GM11168 (cell line): ENCODE results near the gene FBXL13.
"Not testable (repeated sequence)": the region's sequence is repeated elsewhere in the genome, so short reads cannot be mapped to it uniquely, and the experiment has no call there.

Source experiments
- in situ Hi-C: fragments of 300-500 bp; cut with MboI; formaldehyde crosslinking; loops from one replicate; pipeline ENCODE4 v1.12.0; 2022; ENCODE audit warnings: low sequenced_read_pairs; ENCODE audit not compliant: unreplicated experiment

FBXL13 gene

DNA sequence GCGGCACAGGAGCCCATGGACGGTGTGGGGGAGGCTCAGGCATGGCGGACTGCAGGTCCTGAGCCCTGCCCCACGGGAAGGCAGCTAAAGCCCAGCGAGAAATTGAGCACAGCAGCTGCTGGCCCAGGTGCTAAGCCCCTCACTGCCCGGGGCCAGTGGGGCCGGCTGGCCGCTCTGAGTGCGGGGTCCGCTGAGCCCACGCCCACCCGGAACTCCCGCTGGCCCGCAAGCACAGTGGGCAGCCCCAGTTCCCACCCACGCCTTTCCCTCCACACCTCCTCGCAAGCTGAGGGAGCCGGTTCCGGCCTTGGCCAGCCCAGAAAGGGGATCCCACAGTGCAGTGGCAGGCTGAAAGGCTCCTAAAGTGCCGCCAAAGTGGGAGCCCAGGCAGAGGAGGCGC, 40.3 kb downstream of the FBXL13 start:
- in situ Hi-C loops = not testable (repeated sequence)

DNA sequence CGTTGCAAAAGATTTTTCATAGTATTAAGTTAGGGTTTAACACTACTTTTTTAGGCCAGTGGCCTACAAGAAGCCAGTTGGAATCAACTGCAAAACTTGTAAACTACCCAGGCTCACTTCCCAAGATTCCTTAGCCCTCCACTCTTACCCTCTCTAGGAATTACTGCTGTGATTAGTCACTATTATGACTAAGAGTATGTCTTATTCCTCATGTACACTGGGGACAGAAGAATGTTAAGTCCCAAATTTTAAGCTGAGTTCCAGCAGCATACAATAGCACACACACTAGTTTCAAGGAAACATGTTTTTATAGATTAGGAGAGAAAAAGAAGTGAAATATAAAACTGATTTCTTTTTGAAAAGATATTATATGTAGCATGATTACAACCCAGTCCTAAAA, 42.8 kb downstream of the FBXL13 start:
- in situ Hi-C loops = no loop called here

DNA sequence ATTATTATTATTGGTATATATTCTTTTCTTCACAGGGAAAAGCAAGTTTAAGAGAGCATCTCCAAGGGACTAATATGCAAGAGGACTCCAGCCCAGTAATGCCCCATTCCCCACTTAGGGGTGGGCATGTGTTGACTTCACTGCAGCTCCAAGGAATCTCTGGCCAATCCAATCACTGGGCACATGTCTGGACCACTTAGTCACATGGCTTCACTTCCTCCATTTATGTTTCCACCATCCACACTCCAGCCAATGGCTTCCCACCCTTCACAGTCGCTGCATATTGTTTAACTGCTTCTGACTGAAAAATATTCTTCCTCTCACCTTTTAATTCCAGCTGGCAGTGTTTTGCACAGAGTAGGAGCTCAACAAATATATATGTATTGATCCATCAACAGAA, 43.6 kb downstream of the FBXL13 start:
- in situ Hi-C loops = no loop called here

DNA sequence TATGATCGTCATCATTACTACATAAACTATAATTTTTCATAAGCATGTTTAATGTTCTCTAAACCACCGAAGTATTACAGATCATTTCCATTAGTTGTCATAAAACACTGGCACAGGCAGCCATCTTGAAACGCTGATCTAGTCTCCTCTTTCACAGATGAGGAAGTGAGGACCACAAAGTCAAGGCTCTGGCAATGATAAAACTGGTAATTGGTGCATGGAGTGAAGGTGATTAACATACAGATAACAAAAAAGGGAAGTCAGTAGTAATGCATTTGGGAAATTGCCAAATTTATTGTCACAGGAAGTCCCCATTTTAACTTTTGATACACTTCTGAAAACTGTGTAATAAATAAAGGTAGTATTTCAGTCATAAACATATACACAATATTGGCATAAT, 49.3 kb downstream of the FBXL13 start:
- in situ Hi-C loops = no loop called here

DNA sequence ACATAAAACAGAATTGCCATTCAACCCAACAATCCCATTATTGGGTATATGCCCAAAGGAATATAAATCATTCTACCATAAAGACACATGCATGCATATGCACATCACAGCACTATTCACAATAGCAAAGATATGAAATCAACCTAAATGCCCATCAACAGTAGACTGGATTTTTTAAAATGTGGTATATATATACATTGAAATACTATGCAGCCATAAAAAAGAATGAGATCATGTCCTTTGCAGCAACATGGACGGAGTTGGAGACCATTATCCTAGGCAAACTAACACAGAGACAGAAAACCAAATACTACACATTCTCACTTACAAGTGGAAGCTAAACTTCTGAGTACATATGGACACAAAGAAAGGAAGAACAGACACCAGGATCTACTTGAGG, 51.0 kb downstream of the FBXL13 start:
- in situ Hi-C loops = not testable (repeated sequence)

DNA sequence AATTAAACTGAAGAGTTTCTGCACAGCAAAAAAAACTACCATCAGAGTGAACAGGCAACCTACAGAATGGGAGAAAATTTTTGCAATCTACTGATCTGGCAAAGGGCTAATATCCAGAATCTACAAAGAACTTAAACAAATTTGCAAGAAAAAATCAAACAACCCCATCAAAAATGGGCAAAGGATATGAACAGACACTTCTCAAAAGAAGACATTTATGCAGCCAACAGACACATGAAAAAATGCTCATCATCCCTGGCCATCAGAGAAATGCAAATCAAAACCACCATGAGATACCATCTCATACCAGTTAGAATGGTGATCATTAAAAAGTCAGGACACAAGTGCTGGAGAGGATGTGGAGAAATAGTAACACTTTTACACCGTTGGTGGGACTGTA, 53.1 kb downstream of the FBXL13 start:
- in situ Hi-C loops = not testable (repeated sequence)

DNA sequence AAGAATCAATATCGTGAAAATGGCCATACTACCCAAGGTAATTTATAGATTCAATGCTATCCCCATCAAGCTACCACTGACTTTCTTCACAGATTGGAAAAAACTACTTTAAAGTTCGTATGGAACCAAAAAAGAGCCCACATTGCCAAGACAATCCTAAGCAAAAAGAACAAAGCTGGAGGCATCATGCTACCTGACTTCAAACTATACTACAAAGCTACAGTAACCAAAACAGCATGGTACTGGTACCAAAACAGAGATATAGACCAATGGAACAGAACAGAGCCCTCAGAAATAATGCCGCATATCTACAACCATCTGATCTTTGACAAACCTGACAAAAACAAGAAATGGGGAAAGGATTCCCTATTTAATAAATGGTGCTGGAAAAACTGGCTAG, 53.7 kb downstream of the FBXL13 start:
- in situ Hi-C loops = not testable (repeated sequence)

DNA sequence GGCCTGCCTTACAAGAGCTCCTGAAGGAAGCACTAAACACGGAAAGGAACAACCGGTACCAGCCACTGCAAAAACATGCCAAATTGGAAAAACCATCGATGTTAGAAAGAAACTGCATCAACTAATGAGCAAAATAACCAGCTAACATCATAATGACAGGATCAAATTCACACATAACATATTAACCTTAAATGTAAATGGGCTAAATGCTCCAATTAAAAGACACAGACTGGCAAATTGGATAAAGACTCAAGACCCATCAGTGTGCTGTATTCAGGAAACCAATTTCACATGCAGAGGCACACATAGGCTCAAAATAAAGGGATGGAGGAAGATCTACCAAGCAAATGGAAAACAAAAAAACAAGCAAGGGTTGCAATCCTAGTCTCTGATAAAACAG, 56.3 kb downstream of the FBXL13 start:
- in situ Hi-C loops = not testable (repeated sequence)

DNA sequence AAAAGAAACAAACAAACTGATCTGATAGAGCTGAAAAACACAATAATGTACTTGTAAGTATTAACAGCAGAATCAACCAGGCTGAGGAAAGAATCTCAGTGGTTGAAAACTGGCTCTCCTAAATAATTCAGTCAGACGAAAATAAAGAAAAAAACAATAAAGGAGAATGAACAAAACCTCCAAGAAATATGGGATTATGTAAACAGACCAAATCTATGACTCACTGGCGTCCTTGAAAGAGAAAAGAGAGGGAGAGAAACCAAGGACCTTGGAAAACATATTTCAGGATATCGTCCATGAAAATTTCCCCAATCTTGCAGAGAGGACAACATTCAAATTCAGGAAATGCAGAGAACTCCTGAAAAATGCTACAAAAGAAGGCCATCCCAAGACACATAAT, 62.9 kb downstream of the FBXL13 start:
- in situ Hi-C loops = no loop called here

DNA sequence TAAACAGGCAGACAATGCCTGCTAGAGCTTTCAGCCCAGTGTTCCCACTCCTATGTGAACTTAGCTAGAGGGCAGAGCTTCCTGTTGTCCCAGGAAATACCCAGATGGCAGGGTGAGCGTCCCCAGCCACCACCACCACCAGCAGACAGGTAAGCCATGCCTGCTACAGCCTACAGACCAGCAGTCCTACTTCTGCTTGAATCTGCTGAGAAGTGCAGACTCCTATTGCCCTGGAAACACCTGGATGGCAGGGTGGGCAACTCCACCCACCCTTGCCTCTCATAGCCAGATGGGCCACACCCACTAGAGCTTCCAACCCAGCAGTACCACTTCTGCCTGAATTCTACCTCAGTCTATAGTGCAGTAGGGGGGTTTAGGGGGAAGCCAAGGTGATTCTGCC, 64.4 kb downstream of the FBXL13 start:
- in situ Hi-C loops = no loop called here

DNA sequence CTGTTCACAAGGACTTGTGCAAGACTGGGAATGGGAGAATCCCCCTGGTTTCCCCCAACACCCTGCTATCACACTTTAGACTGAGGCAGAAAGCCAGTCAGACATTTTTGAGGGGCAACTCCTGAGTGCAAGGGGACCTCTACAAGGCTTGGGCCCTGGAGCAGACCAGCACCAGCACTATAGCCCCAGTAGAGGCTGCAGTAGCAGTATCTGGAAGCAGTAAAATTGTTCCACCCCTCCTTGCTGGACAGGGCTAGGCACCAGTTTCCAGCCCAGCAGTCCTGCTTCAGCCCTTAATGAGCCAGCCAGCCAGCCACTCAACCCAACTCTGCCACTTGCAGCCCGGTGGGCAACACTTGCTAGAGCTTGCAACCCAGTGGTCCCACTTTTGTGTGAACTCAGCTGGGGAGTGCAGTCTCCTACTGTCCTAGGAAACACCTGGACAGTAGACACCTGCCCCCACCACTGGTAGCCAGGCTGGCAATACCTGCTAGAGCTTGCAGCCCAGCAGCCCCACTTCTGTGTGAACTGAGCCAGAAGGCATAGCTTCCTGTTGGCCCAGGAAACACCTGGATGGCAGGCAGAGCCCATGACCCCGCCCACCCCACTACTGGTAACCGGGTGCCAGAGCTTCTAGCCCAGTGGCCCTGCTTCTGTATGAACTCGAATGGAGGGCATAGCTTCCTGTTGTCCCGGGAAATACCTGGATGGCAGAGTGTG, 65.0 kb downstream of the FBXL13 start:
- in situ Hi-C loops = no loop called here

DNA sequence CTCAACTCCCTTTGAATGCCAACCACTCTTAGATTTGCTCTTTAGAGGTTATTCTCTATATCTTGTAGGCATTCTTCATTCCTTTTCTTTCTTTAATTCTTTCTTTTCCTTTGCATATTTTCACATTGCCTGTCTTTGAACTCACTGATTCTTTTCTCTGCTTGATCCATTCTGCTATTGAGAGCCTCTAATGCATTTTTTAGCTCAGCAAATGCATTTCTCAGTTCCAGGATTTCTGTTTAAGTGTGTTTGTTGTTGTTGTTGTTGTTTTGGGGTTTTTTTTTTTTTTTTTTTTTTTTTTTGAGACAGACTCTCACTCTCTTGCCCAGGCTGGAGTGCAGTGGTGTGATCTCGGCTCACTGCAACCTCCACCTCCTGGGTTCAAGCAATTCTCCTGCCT, 71.6 kb downstream of the FBXL13 start:
- in situ Hi-C loops = no loop called here

DNA sequence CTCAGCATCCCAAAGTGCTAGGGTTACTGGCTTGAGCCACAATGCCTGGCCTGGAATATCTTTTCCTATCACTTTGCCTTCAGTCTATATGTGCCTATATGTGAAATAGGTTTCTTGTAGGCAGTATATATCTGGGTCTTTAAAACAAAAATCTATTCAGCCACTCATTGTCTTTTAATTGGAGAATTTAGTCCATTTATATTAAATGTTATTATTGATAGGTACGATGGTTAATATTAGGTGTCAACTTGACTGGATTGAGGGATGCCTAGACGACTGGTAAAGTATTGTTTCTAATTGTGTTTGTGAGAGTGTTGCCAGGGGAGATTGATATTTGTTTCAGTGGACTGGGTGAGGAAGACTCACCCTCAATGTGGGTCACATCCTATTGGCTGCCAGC, 73.4 kb downstream of the FBXL13 start:
- in situ Hi-C loops = no loop called here

DNA sequence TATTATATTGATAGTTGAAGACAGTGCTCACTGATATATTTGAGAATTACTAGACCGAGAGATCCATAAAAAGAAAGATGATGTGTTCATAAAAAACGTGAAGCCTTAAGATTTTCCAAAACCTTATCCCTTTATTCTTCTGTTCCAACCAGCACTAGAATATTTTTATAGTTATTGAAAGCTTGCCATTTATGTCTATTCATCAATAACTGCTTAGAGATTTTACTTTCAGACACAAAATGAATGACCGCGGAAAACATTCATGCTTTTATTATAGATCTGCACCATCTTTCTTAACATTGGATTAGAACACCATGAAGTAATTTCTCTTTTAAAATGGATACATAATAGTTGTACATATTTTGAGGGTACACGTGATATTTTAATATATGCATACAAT, 77.6 kb downstream of the FBXL13 start:
- in situ Hi-C loops = no loop called here

DNA sequence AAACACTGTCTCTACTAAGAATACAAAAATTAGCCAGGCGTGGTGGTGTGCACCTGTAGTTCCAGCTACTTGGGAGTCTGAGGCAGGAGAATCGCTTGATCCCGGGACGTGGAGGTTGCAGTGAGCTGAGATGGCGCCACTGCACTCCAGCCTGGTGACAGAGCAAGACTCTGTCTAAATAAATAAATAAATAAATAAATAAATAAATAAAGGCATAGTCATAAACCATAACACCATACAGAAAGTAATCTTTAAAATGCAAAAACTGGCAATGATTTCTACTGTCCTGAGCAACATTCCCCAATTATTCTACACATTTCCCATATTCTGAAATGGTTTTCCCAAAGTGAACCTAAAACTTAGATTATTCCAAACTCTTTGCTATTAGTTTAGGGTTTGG, 79.0 kb downstream of the FBXL13 start:
- in situ Hi-C loops = not testable (repeated sequence)

DNA sequence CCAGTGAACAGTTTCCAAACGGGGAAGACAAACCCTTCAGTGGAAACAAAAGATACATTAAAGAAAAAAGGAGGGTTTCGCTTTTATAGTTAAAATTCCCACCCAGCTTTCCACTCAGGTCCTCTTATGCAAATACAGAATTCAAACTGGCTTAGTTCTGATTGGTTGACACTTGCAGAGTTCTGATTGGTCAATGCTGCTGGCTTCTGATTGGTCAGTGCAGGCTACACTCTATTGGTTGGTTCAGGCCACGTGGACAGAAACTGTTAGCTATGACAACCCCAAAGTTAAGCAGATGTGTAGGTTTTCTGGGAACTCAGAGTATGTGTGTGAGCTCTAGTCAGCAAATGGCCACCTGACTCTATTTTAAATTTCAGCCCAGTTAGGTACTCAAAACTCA, 80.0 kb downstream of the FBXL13 start:
- in situ Hi-C loops = no loop called here

DNA sequence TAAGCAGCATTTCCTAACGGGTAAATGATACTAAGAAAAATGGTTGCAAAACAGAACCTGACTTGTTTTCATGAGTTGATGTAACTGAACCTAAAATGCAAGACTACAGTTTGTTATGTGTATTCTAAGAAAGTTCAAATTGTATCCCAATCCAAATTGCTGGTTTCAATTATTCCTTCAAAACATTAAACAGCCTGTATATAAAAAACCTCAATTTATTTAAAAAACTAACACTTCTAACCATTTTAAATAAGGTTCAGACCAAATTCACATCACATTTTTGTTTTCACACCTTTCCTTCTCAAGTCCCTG, 80.9 kb downstream of the FBXL13 start:
- in situ Hi-C loops = no loop called here

DNA sequence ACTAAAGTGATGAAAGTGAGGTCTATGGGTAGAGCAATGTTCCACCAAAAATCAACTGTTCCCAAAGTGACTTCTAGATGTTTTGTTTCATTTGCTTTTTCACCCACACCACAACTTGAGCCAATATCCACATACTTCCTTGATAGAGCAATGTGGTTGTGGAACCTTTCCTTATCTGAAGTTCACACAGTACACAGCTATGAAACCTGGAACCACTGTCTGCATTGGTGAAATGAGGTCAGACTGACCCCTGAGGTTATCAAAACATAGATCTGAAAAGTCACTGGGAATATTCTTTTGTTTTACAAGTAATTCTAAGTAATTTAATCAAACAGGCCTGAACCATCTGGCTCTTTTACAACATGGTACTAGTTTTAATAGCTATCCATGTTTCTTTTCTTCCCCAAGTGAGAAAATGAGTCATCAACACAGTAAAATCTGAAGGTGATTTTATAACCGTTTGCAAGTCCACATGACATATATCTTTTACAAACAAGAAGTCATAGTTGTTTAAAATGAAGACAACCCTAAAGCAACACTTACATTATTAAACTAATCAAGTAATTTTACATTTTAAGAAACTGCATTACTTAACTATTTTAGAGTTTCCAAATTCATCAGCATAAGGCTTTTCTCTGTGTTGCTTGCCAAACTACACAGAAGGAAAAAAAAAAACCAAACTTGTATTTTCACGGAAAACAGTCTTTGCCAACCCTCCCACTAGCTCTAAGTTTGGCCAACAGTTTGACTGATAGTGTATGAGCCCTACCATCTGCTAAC, 81.5 kb downstream of the FBXL13 start:
- in situ Hi-C loops = no loop called here

DNA sequence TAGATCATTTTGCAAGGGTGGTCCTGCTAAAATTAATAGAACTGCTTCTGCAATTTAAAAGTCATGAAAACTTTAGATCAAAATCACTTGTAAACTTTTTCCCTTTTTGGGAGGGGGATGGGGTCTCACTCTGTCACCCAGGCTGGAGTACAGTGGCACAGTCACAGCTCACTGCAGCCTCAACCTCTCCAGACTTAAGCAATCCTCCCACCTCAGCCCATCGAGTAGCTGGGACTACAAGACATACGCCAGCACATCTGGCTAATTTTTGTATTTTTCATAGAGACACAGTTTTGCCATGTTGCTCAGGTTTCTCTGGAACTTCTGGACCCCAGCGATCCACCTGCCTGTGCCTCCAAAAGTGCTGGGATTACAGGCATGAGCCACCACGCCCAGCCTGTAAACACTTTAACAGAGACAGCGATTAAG, 82.1 kb downstream of the FBXL13 start:
- in situ Hi-C loops = no loop called here

DNA sequence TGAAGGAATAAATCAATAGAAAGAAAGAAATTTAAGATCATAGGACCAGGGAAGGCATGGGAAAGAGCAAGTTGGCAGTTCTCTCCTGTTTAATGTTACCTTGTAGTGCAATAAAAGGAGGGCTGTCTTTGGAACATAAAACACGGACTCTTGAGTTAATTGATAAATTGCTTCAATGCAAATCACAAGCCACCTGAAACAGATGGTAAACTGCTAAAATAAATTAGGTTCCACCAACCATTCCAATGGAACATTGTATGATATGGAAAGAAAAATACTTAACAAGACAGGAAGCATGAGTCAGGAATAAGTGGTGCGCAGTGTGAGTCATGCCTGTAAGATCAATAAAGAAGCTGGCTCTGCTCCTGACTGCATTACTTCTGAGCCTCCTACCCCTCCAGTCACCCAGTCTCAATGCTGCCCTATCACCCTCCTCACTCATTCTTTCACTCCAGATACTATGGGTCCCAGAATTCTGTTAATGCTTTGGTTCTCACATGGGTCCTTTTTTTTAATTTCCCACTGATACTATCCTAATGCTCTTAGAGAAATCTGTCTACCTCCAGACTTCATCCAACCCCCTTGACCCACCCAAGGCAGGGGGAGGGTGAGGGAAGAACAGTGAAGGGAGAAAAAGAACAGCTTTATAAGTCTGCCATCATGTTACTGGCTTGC, 82.9 kb downstream of the FBXL13 start:
- in situ Hi-C loops = no loop called here

DNA sequence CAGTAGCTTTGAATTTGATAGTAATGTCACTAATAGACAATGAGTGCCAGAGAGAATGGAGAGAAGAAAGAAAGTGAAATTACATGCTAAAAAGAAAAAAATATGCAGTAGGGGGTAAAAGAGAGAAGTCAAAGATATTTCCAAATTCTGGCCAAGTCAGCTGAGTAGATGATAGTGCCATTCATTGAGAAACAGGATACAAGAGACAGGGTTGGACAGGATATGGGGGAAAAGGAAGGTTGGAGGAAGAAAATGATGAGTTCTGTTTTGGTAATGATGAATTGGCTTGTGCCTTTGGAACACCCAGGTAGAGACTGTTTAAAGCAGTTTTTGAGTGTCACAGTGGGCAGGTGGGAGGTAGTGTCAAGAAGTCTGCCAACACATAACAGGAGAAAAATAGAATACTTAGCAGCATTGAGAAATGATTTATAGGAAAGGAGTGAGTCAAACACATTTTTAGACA, 83.5 kb downstream of the FBXL13 start:
- in situ Hi-C loops = no loop called here
